ENCODE results near the gene FBLN5. TPM values are rescaled to one million over a fixed set of nuclear protein-coding genes. Genes with fewer than 3 reads are reported as not detected.
"Not testable (repeated sequence)": the region's sequence is repeated elsewhere in the genome, so short reads cannot be mapped to it uniquely, and the experiment has no call there.

The FBLN5 gene
- total RNA-seq, 1 experiment from 2014 or later: 0.90 TPM

- H3K36me3 Mint-ChIP-seq (ENCODE audit: insufficient read depth, unreplicated experiment): peaks cover 12% of the 10 kb centered on the region
- CTCF ChIA-PET: interaction anchor here (0.7 to 1.9 kb wide), 5 partner anchors 8 to 125 kb away, joined by 3 to 9 read pairs (median 4); no protein-coding TSS in a partner anchor
- intact Hi-C loops (cut with micrococcal nuclease; ENCODE audit: unreplicated experiment): loop anchor here (2.0 to 5.0 kb wide), 3 partner anchors 37 to 117 kb away; no protein-coding TSS in a partner anchor
- TSS peak; percentile 88 for BruUV-seq (replicated peaks)
- no peak for TF ChIP-seq CTCF (IDR thresholded peaks at IDR 0.05; ENCODE audit: unreplicated experiment)
- H3K27ac Mint-ChIP-seq (ENCODE audit: unreplicated experiment): peak overlapping the region; percentile 98
- peak; percentile 74 for DNase-seq
- peaks cover 52% of the 10 kb centered on the region for H3K4me1 Mint-ChIP-seq (ENCODE audit: low read depth, unreplicated experiment)
- no peaks in the 10 kb centered on the region for H3K27me3 Mint-ChIP-seq (ENCODE audit: unreplicated experiment)
- no peaks in the 10 kb centered on the region for H3K9me3 Mint-ChIP-seq (ENCODE audit: low read depth, unreplicated experiment)
- peak overlapping the region; percentile 56 for H3K4me3 Mint-ChIP-seq (ENCODE audit: low read depth, unreplicated experiment)
Observed at GRCh38 chr14:91872011-91872501, 75.4 kb downstream of the FBLN5 start.

DNA sequence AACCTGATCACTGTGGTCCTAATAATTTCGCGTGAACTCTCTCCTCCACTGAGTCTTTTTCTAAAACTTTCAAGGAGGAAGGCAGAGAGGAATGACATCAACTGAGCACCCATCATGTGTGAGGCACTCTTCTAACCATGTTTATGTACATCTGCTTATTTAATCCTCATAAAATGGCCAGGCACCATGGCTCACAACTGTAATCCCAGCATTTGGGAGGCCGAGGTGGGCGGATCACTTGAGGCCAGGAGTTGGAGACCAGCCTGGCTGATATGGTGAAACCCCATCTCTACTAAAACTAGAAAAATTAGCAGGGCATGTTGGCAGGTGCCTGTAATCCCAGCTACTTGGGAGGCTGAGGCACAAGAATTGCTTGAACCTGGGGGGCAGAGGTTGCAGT, 76.1 kb downstream of the FBLN5 start:
- Mint-ChIP-seq H3K4me1 (ENCODE audit: low read depth, unreplicated experiment) (peaks cover 52% of the 10 kb centered on the region), H3K36me3 (ENCODE audit: insufficient read depth, unreplicated experiment) (peaks cover 12% of the 10 kb centered on the region), H3K27ac (ENCODE audit: unreplicated experiment) (peak overlapping the region; percentile 98)
- not testable (repeated sequence) for H3K4me3 Mint-ChIP-seq (ENCODE audit: low read depth, unreplicated experiment); H3K9me3 Mint-ChIP-seq (ENCODE audit: low read depth, unreplicated experiment); BruUV-seq (replicated peaks); H3K27me3 Mint-ChIP-seq (ENCODE audit: unreplicated experiment); DNase-seq
- CTCF ChIA-PET: interaction anchor here (0.7 to 1.9 kb wide), 4 partner anchors 9 to 212 kb away, joined by 3 to 9 read pairs (median 5); no protein-coding TSS in a partner anchor
- intact Hi-C loops (cut with micrococcal nuclease; ENCODE audit: unreplicated experiment): loop anchor here (5.0 kb wide), 1 partner anchor 41 kb away; no protein-coding TSS in a partner anchor

DNA sequence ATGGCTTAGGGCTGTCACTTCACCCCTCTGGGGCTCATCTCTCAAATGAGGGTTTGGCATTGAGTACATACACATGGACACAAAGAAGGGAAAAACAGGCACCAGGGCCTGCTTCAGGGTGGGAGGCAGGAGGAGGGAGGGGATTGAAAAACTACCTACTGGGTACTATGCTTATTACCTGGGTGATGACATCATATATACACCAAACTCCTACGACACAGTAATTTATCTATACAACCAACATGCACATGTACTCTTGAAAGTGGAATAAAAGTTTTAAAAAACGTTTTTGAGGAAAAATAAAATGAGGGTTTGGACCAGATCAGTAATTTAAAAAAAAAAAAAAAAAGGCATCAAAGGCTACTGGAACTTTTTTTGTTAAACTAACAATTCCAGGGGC, 76.6 kb downstream of the FBLN5 start:
- no peak for DNase-seq
- no peaks in the 10 kb centered on the region for H3K27me3 Mint-ChIP-seq (ENCODE audit: unreplicated experiment)
- no peak overlapping the region for H3K4me3 Mint-ChIP-seq (ENCODE audit: low read depth, unreplicated experiment)
- intact Hi-C loops (cut with micrococcal nuclease; ENCODE audit: unreplicated experiment): loop anchor here (5.0 kb wide), 1 partner anchor 41 kb away; no protein-coding TSS in a partner anchor
- peaks cover 49% of the 10 kb centered on the region for H3K4me1 Mint-ChIP-seq (ENCODE audit: low read depth, unreplicated experiment)
- H3K36me3 Mint-ChIP-seq (ENCODE audit: insufficient read depth, unreplicated experiment): peaks cover 12% of the 10 kb centered on the region
- TF ChIP-seq CTCF (IDR thresholded peaks at IDR 0.05; ENCODE audit: unreplicated experiment): no peak
- CTCF ChIA-PET: interaction anchor here (0.7 kb wide), 1 partner anchor 211 kb away, joined by 3 read pairs; no protein-coding TSS in a partner anchor
- BruUV-seq (replicated peaks): no TSS peak
- peak overlapping the region; percentile 84 for H3K27ac Mint-ChIP-seq (ENCODE audit: unreplicated experiment)
- no peaks in the 10 kb centered on the region for H3K9me3 Mint-ChIP-seq (ENCODE audit: low read depth, unreplicated experiment)

- Mint-ChIP-seq H3K9me3 (ENCODE audit: low read depth, unreplicated experiment) (no peaks in the 10 kb centered on the region), H3K4me1 (ENCODE audit: low read depth, unreplicated experiment) (peaks cover 41% of the 10 kb centered on the region), H3K36me3 (ENCODE audit: insufficient read depth, unreplicated experiment) (peaks cover 12% of the 10 kb centered on the region), H3K27ac (ENCODE audit: unreplicated experiment) (peak overlapping the region; percentile 84), H3K27me3 (ENCODE audit: unreplicated experiment) (no peaks in the 10 kb centered on the region), H3K4me3 (ENCODE audit: low read depth, unreplicated experiment) (peak overlapping the region; percentile 44)
- peak; percentile 42 for DNase-seq
- CTCF ChIA-PET: interaction anchor here (0.7 kb wide), 1 partner anchor 97 kb away, joined by 4 read pairs; no protein-coding TSS in a partner anchor
- intact Hi-C loops (cut with micrococcal nuclease; ENCODE audit: unreplicated experiment): loop anchor here (5.0 kb wide), 1 partner anchor 42 kb away; no protein-coding TSS in a partner anchor
- BruUV-seq (replicated peaks): no TSS peak
- no peak for TF ChIP-seq CTCF (IDR thresholded peaks at IDR 0.05; ENCODE audit: unreplicated experiment)
Observed at GRCh38 chr14:91870001-91870400, 77.5 kb downstream of the FBLN5 start.

GRCh38 chr14:91869556-91869955, 77.9 kb downstream of the FBLN5 start:
- CTCF ChIA-PET: interaction anchor here (0.7 kb wide), 1 partner anchor 97 kb away, joined by 4 read pairs; no protein-coding TSS in a partner anchor
- H3K4me3 Mint-ChIP-seq (ENCODE audit: low read depth, unreplicated experiment): peak overlapping the region; percentile 44
- H3K4me1 Mint-ChIP-seq (ENCODE audit: low read depth, unreplicated experiment): peaks cover 41% of the 10 kb centered on the region
- H3K27me3 Mint-ChIP-seq (ENCODE audit: unreplicated experiment): no peaks in the 10 kb centered on the region
- no peak for DNase-seq
- no TSS peak for BruUV-seq (replicated peaks)
- peak overlapping the region; percentile 84 for H3K27ac Mint-ChIP-seq (ENCODE audit: unreplicated experiment)
- H3K36me3 Mint-ChIP-seq (ENCODE audit: insufficient read depth, unreplicated experiment): peaks cover 12% of the 10 kb centered on the region
- H3K9me3 Mint-ChIP-seq (ENCODE audit: low read depth, unreplicated experiment): no peaks in the 10 kb centered on the region
- TF ChIP-seq CTCF (IDR thresholded peaks at IDR 0.05; ENCODE audit: unreplicated experiment): no peak
- intact Hi-C loops (cut with micrococcal nuclease; ENCODE audit: unreplicated experiment): no loop called here

All from Calu3 (cell line).